Thyroid gland (tissue), 4 donors: Measurements from ENCODE around the gene SMIM24. TPM values are rescaled to one million over a fixed set of nuclear protein-coding genes. Genes with fewer than 3 reads are reported as not detected.

Experiments used
- DNase-seq, 2 donors: peaks; one replicate each; pipeline ENCODE4 v3.0.0-alpha.2; 2019
- H3K27ac ChIP-seq, 3 donors: fragments of 200-600 bp; sonication (generic); 1 replicate in 2 of 3; 2 replicates in 1 of 3; pipeline ENCODE4 v1.5.1; 2016 to 2019; ENCODE audit warnings: mild to moderate bottlenecking in 1 of 3, moderate library complexity in 1 of 3
- H3K27me3 ChIP-seq: fragments of 200-600 bp; sonication (generic); one replicate; pipeline ENCODE4 v1.5.1; 2019
- H3K36me3 ChIP-seq, 2 donors: fragments of 200-600 bp; sonication (generic); one replicate each; pipeline ENCODE4 v1.5.1; 2016 to 2019
- H3K4me1 ChIP-seq, 2 donors: fragments of 200-600 bp; sonication (generic); one replicate each; pipeline ENCODE4 v1.5.1; 2017 to 2019
- H3K4me3 ChIP-seq, 3 donors: fragments of 200-600 bp; sonication (generic); replicated peaks in 1 of 3; 1 replicate in 2 of 3; 2 replicates in 1 of 3; pipeline ENCODE4 v1.5.1; 2016; ENCODE audit warnings: mild to moderate bottlenecking in 1 of 3
- H3K9me3 ChIP-seq: fragments of 200-600 bp; sonication (generic); one replicate; pipeline ENCODE4 v1.5.1; 2017
- POLR2A ChIP-seq, 2 donors: fragments of 450-650 bp; IDR thresholded peaks; one replicate each; pipeline ENCODE4 v1.6.1; 2017; ENCODE audit warnings: antibody characterized with exemption in 2 of 2, mild to moderate bottlenecking in 2 of 2, moderate library complexity in 1 of 2
- WGBS, 2 donors: methylation state at CpG; one replicate each; pipeline ENCODE4 v1.1.5; 2017; 5-methylcytosine and 5-hydroxymethylcytosine counted together
- intact Hi-C: fragments of 100-400 bp; cut with DNase I; formaldehyde crosslinking; loops from one replicate; pipeline ENCODE4 v1.15.1; 2023
- total RNA-seq, 4 donors: library from RNA; depleted of rRNA; stranded (reverse); fragments of >200 nt; gene quantifications; one replicate each; pipeline ENCODE4 v1.2.3, GENCODE V29; 2016
- TF ChIP-seq, protein P1 (sequence below), 6 experiments: fragments of 200-600 bp in 3 of 6; fragments of 450-650 bp in 3 of 6; sonication (generic) in 3 of 6; IDR thresholded peaks; one replicate each; pipeline ENCODE4 v1.5.1; 2016 to 2019; ENCODE audit warnings: antibody characterized with exemption in 6 of 6, mild to moderate bottlenecking in 2 of 6, inconsistent platforms in 1 of 6, moderate library complexity in 1 of 6

Gene SMIM24
- total RNA-seq, 4 donors from 2014 or later = not detected

DNA sequence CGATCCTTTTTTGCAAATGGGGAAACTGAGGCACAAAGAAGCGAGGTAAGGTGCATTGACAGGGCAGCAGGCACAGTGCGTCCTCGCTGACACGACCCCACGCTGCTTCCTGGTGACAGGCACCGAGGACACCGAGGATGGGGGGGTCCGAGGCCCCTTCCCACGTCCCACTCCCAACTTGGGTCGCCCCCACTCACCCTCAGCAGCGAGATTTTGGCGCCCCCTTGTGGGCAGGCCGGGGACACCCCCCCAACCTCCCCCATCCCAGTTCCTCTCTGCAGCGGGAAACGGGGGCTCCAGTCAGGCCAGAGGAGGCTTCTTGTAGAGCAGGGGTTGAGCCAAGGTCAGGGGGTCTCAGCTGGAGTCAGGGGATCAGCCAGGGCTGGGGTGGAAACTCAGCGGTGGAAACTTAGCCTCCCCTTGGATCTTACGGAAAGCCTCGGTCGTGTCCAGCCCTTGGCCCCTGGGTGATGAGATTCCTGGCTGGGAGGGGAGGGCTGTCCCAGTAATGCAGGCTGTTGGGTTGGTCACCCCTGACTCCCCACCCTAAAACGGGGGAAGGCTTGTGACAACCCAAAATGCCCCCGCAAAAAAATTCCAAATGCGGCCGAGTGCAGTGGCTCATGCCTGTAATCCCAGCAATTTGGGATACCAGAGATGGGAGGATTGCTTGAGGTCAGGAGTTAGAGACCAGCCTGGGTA is 8.2 kb downstream of the SMIM24 start:
- WGBS, 2 donors = 19 to 45% methylated on average over 10 to 20 of the region's 24 CpGs
- peak in 1 of 2 donors; percentile 22 for DNase-seq
- Histone ChIP-seq H3K36me3 (no peaks in the 10 kb centered on the region), H3K27ac (no peak overlapping the region), H3K4me1 (peaks cover 0 to 6% of the 10 kb centered on the region in 2 donors), H3K9me3 (no peaks in the 10 kb centered on the region), H3K27me3 (no peaks in the 10 kb centered on the region), H3K4me3 (no peak overlapping the region)
- intact Hi-C loops = loop anchor here (2.0 to 5.0 kb wide), 2 partner anchors 45 to 143 kb away; no protein-coding TSS in a partner anchor
- no peak for TF ChIP-seq POLR2A (IDR thresholded peaks at IDR 0.05)
- TF ChIP-seq, protein P1, sequence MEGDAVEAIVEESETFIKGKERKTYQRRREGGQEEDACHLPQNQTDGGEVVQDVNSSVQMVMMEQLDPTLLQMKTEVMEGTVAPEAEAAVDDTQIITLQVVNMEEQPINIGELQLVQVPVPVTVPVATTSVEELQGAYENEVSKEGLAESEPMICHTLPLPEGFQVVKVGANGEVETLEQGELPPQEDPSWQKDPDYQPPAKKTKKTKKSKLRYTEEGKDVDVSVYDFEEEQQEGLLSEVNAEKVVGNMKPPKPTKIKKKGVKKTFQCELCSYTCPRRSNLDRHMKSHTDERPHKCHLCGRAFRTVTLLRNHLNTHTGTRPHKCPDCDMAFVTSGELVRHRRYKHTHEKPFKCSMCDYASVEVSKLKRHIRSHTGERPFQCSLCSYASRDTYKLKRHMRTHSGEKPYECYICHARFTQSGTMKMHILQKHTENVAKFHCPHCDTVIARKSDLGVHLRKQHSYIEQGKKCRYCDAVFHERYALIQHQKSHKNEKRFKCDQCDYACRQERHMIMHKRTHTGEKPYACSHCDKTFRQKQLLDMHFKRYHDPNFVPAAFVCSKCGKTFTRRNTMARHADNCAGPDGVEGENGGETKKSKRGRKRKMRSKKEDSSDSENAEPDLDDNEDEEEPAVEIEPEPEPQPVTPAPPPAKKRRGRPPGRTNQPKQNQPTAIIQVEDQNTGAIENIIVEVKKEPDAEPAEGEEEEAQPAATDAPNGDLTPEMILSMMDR (IDR thresholded peaks at IDR 0.05) = peak; percentile 46 to 90 (median 66)

DNA sequence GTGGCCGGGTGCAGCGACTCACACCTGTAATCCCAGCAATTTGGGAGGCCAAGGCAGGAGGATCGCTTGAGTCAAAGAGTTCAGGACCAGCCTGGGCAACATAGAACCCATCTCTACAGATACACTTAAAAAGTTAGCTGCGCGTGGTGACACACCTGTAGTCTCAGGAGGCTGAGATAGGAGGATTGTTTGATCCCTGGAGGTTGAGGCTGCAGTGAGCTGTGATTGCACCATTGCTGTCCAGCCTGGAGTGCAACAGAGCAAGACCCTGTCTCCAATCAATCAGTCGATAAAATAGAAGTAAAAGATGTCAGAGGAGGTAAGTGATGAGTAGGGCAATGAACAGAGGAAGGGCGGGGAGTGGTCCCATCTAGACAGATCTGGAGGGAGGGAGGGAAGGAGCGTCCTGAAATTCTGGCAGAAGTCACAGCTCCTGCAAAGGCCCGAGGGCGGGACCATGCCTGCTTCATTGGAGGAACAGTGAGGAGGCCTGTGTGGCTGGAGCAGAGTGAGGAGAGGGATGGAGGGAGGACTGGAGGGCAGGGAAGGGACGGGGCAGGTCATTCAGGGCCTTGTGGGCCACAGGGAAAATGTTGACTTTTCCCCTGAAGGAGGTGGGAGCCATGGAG is 9.7 kb downstream of the SMIM24 start:
- Histone ChIP-seq H3K4me1 (peaks cover 0 to 6% of the 10 kb centered on the region in 2 donors), H3K27ac (no peak overlapping the region), H3K27me3 (no peaks in the 10 kb centered on the region), H3K36me3 (no peaks in the 10 kb centered on the region), H3K9me3 (no peaks in the 10 kb centered on the region), H3K4me3 (no peak overlapping the region)
- TF ChIP-seq, protein P1 (IDR thresholded peaks at IDR 0.05) = no peak
- TF ChIP-seq POLR2A (IDR thresholded peaks at IDR 0.05) = no peak
- WGBS, 2 donors = 66 to 69% methylated on average over 11 of the region's 11 CpGs
- no peak for DNase-seq
- intact Hi-C loops = loop anchor here (2.0 to 5.0 kb wide), 2 partner anchors 43 to 142 kb away; no protein-coding TSS in a partner anchor

DNA sequence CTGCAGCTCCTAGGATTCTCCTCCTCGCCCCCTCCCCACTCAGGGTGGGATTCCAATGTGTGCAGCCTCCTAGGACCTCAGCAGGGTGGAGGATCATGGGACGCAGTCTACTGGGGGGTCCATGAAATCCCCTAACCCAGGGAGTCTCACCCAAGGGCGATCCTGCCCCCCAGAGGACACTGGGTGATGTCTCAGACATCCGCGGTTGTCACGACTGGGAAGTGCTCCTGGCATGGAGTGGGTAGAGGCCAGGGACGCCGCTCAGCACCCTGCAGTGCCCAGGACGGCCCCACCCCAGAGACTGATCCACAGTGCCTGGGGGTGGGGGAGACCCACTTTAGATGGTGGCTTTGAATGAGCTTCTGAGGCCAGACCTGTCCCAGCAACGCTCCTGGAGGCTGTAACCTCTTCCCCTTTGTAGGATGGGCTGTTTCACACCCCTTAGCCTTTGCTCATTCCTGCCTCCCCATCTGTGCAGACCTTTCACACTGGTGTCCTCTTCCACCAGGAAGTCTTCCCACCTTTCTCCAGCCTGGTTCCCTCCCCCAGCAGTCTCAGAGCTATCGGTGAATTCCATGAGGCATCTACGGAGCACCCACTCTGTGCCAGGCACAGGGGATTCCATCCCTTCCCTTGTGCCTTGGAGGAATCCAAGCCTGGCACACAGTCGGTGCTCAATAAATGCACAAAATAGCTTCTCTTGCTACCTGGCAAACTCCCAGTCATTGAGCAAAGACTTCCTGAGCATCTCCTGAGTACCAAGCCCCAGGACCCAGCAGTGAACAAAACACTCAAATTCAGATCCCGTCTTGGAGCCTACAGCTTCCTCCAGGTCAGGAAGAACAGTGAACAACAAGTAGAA is 10.5 kb downstream of the SMIM24 start:
- Histone ChIP-seq H3K4me3 (no peak overlapping the region), H3K4me1 (peaks cover 0 to 6% of the 10 kb centered on the region in 2 donors), H3K27me3 (no peaks in the 10 kb centered on the region), H3K27ac (no peak overlapping the region), H3K36me3 (no peaks in the 10 kb centered on the region), H3K9me3 (no peaks in the 10 kb centered on the region)
- TF ChIP-seq, protein P1 (IDR thresholded peaks at IDR 0.05) = no peak
- no peak for TF ChIP-seq POLR2A (IDR thresholded peaks at IDR 0.05)
- WGBS, 2 donors = 50 to 51% methylated on average over 10 to 14 of the region's 14 CpGs
- no peak for DNase-seq
- intact Hi-C loops = loop anchor here (2.0 to 5.0 kb wide), 2 partner anchors 43 to 141 kb away; no protein-coding TSS in a partner anchor

DNA sequence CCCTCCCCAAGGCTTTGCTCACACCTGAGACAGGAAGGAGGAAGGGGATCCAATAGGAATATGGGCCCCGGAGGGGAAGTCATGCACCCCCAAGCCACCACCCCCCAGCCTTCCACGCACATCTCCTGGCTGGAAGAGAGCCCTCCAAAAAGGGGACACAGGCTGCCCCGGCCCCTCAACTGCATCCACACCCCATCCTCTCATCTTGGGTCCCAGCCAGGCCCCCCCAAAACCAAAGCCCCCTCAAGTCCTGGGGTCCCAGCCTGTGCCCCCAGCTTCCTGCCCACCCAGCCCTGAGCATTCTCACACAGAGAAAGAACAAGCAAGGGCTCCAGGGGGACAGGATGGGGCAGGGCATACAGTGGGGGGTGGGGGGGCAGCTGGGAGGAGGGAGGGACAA is 12.1 kb downstream of the SMIM24 start:
- H3K27ac ChIP-seq = peak overlapping the region in 1 of 3 donors; percentile 17
- TF ChIP-seq POLR2A (IDR thresholded peaks at IDR 0.05) = no peak
- TF ChIP-seq, protein P1 (IDR thresholded peaks at IDR 0.05) = no peak
- H3K4me3 ChIP-seq = no peak overlapping the region
- DNase-seq = no peak
- 79 to 93% methylated on average over 2 to 3 of the region's 3 CpGs for WGBS, 2 donors
- H3K36me3 ChIP-seq = peaks cover 10% of the 10 kb centered on the region in 2 donors
- H3K4me1 ChIP-seq = peaks cover 0 to 6% of the 10 kb centered on the region in 2 donors
- H3K9me3 ChIP-seq = no peaks in the 10 kb centered on the region
- intact Hi-C loops = no loop called here
- H3K27me3 ChIP-seq = no peaks in the 10 kb centered on the region
